SJCRH30 (cell line): ENCODE measurements around the gene ZMYND8. TPM values are rescaled to one million over a fixed set of nuclear protein-coding genes. Genes with fewer than 3 reads are reported as not detected.

ENCODE experiments used
- DNase-seq, 2 experiments: peaks; one replicate each; pipeline ENCODE4 v3.0.0-alpha.2; 2015 to 2020
- H3K27ac ChIP-seq: fragments of 250-450 bp; sonication (Bioruptor Pico); 2 replicates; pipeline ENCODE4 v1.5.1; 2020; ENCODE audit warnings: mild to moderate bottlenecking, moderate library complexity
- H3K27me3 ChIP-seq: fragments of 250-450 bp; sonication (Bioruptor Pico); 2 replicates; pipeline ENCODE4 v1.5.1; 2020; ENCODE audit warnings: mild to moderate bottlenecking, moderate library complexity
- H3K36me3 ChIP-seq: fragments of 250-450 bp; sonication (Bioruptor Pico); 2 replicates; pipeline ENCODE4 v1.5.1; 2020; ENCODE audit warnings: mild to moderate bottlenecking, moderate library complexity
- H3K4me1 ChIP-seq: fragments of 250-450 bp; sonication (Bioruptor Pico); 2 replicates; pipeline ENCODE4 v1.5.1; 2020; ENCODE audit warnings: mild to moderate bottlenecking, moderate library complexity
- H3K4me3 ChIP-seq: fragments of 250-450 bp; sonication (Bioruptor Pico); 2 replicates; pipeline ENCODE4 v1.5.1; 2020; ENCODE audit warnings: mild to moderate bottlenecking, moderate library complexity
- H3K9me3 ChIP-seq: fragments of 250-450 bp; sonication (Bioruptor Pico); replicated peaks from 2 replicates; pipeline ENCODE4 v1.5.1; 2020; ENCODE audit warnings: mild to moderate bottlenecking, moderate library complexity
- total RNA-seq: library from RNA; depleted of rRNA; stranded (reverse); fragments of >200 nt; shearing (Covaris generic); gene quantifications from 2 replicates; pipeline ENCODE4 v1.2.3, GENCODE V29; 2014

ZMYND8 gene
- total RNA-seq, 1 experiment from 2014 or later: 45.8 TPM

DNA sequence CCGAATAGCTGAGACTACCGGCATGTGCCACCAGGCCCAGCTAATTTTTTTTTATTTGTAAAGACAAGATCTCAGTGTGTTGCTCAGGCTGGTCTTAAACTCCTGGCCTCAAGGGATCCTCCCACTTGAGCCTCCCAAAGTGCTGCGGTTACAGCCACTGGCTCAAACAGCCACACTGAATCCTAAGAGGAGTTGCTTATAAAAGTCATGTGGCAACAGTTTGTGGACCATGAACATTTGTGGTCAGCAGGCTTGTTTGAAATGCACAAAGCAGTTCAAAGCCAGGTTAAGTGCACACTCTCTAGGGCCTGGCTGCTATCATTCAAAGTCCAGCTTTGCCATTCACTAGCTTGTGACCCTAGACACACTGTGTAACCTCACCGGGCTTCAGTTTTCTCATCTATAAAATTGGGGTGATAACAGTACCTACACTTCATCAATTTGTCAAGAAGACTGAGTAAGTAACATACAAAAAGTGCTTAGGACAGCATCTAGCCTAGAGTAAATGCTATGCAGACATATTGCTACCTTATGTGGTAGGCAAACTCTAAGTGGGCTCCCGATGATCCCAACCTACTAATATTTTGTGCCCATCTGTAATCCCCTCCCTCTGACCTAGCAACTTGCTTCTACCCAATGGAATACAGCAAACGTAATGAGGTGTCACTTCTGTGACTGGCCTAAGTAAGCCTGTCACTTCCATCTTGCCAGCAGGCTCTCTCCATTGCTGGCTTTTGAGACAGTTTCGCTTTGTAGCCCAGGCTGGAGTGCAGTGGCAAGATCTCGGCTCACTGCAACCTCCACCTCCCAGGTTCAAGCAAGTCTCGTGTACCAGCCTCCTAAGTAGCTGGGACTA, 122.9 kb downstream of the ZMYND8 start:
- Histone ChIP-seq H3K36me3 (peaks cover 71% of the 10 kb centered on the region), H3K4me3 (no peak overlapping the region), H3K4me1 (peaks cover 4% of the 10 kb centered on the region; the same call in 1 of the 2 replicates), H3K27ac (no peak overlapping the region), H3K27me3 (no peaks in the 10 kb centered on the region), H3K9me3 (no peaks in the 10 kb centered on the region)
- DNase-seq: no peak

DNA sequence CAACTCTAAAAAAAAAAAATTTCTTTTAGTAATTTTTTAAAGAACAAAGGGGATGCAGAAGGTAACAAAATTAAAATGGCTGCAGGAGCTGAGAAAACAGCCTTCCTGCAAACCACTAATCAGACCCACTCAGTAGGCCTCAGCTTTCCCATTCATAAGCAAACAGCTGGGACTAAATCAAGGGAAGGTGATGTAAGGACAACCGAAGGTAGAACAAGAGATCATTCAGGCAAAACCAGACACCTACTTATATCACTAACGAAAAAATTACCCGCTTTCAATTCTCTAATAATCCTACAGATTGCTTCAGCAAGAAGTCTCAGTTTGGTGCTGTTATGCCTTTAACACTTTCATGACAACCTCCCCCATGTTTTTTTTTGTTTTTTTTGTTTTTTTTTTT, 124.0 kb downstream of the ZMYND8 start:
- Histone ChIP-seq H3K4me1 (peaks cover 4% of the 10 kb centered on the region; the same call in 1 of the 2 replicates), H3K36me3 (peaks cover 71% of the 10 kb centered on the region), H3K27ac (0 out of 2 replicates have a peak overlapping the region, but pooled peaks have one; percentile 4), H3K27me3 (no peaks in the 10 kb centered on the region), H3K4me3 (no peak overlapping the region), H3K9me3 (no peaks in the 10 kb centered on the region)
- DNase-seq: peak in 1 of 2 experiments; percentile 71

DNA sequence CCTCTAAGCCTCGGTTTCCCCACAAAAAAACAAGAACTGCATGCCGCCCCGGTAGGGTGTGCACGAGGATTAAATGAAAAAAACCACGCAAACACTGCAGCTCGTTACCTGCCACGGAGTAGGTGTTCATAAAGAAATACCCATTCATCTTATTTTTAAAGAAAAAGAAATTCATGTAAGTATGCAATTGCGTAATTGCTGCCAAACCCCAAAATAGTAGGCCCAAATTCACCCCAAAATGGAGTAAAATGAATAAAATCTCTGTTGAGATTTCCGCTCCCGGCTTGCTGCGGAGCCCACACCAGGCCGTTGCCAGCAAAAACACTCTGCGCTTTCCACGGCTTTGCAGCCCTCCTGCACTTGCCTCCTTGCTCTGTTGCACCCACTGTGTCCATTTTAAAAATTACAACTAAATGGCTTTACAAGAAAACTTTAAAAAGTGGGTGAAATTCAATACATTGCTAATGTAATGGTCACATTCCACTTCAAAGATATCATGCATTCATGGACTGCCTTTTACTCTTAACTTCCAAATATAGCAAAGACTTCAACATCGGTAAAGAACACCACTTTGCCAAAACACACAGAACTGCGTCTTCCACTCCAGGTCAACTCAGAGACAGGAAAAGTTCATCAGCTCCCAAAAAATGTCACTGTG, 125.0 kb downstream of the ZMYND8 start:
- Histone ChIP-seq H3K9me3 (no peaks in the 10 kb centered on the region), H3K27ac (no peak overlapping the region), H3K27me3 (no peaks in the 10 kb centered on the region), H3K4me3 (no peak overlapping the region), H3K36me3 (peaks cover 74% of the 10 kb centered on the region), H3K4me1 (peaks cover 4% of the 10 kb centered on the region; the same call in 1 of the 2 replicates)
- no peak for DNase-seq

DNA sequence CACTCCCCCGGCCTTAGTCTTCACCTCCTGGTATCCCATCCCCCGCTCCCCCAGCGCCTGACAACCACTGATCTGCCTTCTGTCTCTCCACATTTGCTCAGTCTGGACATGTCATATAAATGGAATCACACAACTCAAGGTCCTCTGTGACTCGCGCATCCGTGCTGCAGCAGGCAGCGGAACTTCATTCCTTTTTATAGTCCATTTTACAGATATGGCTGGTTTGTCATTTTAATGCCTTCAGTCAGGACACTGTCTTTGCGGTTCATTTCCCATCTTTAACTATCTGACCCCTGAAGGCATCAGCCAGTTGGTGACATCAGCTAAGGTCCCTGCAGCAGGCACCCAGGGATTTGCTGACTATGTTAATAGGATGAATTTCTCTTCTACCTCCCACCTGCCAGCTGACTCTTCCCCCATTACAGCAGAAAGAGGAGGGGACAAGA, 125.7 kb downstream of the ZMYND8 start:
- Histone ChIP-seq H3K36me3 (peaks cover 71% of the 10 kb centered on the region), H3K4me1 (peaks cover 4% of the 10 kb centered on the region; the same call in 1 of the 2 replicates), H3K4me3 (no peak overlapping the region), H3K9me3 (no peaks in the 10 kb centered on the region), H3K27ac (no peak overlapping the region), H3K27me3 (no peaks in the 10 kb centered on the region)
- DNase-seq: no peak

DNA sequence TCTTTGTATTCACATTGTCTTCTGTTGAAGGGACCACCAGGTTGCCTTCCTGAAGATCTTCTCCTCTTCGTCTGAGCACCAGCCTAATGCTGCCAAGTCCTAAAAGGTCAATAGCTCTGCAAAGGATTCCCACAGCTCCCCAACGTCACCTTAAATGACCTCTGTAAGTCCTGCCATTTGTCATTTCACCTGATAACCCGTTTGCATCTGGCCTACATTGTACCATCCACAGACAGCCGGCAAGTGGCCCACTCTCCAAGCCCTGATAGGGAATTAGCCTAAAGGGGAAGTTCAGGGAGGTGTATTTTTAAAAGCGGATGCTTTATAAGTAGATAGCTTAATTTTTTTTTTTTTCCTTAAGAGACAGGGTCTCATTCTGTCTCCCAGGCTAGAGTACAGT, 127.8 kb downstream of the ZMYND8 start:
- peaks cover 71% of the 10 kb centered on the region for H3K36me3 ChIP-seq
- H3K4me3 ChIP-seq: no peak overlapping the region
- peaks cover 4% of the 10 kb centered on the region; the same call in 1 of the 2 replicates for H3K4me1 ChIP-seq
- DNase-seq: no peak
- H3K27me3 ChIP-seq: no peaks in the 10 kb centered on the region
- no peaks in the 10 kb centered on the region for H3K9me3 ChIP-seq
- no peak overlapping the region for H3K27ac ChIP-seq

DNA sequence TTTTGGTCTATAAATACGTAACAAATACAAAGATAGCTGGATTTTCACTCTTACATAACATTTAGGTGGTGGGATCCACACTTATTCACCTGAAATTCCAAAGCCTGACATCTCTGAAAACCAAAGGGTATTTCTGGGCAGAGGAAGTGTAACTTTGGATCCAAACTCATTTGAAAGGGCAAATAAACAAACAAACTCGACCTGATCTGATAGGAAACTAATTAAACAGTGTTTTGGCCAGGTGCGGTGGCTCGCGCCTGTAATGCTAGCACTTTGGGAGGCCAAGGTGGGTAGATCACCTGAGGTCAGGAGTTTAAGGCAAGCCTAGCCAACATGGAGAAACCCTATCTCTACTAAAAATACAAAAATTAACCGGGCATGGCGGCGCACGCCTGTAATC, 128.9 kb downstream of the ZMYND8 start:
- no peak for DNase-seq
- Histone ChIP-seq H3K27ac (no peak overlapping the region), H3K4me1 (peaks cover 4% of the 10 kb centered on the region; the same call in 1 of the 2 replicates), H3K4me3 (no peak overlapping the region), H3K27me3 (no peaks in the 10 kb centered on the region), H3K36me3 (peaks cover 75% of the 10 kb centered on the region), H3K9me3 (no peaks in the 10 kb centered on the region)

DNA sequence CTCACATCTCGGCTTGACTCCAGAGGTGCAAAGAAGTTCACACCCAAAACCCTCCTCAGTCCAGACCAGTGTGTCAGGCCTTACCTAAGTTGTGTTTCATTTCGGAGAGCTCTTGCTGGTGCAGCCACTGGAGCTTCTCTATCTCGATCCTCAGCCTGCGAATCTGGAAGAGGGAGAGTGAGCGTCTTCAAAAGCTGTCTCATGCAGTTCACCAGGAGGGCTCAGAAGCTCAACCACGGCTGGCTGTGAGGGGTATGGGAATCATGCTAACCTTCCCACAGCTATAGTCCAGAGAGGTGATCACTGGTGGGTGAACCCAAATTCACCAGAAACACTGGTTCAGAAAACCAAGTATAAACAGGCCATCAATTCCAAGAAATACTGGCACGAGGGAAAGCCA, 129.4 kb downstream of the ZMYND8 start:
- Histone ChIP-seq H3K4me3 (no peak overlapping the region), H3K4me1 (no peaks in the 10 kb centered on the region; the same call in 1 of the 2 replicates), H3K27me3 (no peaks in the 10 kb centered on the region), H3K27ac (no peak overlapping the region), H3K36me3 (peaks cover 74% of the 10 kb centered on the region), H3K9me3 (no peaks in the 10 kb centered on the region)
- DNase-seq: no peak

DNA sequence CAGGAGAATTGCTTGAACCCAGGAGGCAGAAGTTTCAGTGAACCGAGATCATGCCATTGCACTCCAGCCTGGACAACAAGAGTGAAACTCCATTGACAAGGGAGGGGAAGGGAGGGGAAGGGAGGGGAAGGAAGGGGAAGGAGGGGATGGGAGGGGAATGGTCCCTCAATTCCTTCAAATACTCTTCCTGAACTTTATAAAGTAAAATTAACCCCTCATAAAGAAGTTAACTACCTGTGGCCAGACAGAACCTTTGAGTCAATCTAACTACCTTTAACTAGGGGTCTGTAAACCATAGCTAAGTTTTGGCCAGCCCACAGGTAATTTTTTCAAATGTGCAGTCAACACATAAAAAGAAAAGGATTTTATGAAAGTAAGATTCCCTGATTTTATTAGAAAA, 131.0 kb downstream of the ZMYND8 start:
- Histone ChIP-seq H3K27me3 (no peaks in the 10 kb centered on the region), H3K4me1 (no peaks in the 10 kb centered on the region), H3K4me3 (no peak overlapping the region), H3K27ac (no peak overlapping the region), H3K36me3 (peaks cover 84% of the 10 kb centered on the region), H3K9me3 (no peaks in the 10 kb centered on the region)
- no peak for DNase-seq

DNA sequence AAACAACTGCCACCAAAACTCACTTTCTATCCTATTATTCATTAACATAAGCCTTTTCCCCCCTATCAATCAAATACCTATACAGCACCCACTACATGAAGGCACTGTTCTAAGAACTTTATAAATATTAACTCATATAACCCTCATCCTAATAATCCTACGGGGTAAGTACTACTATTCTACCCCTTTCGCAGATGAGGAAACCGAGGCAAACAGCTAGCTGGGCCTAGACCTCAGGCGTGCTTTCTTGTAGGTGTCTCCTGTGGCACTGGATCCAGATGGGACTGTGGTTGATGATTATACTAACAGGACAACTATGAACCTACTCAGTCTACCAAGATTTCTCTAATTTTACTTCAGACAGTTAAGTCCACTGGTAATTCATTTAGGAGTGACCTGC, 131.6 kb downstream of the ZMYND8 start:
- Histone ChIP-seq H3K36me3 (peaks cover 88% of the 10 kb centered on the region), H3K27me3 (no peaks in the 10 kb centered on the region), H3K27ac (no peak overlapping the region), H3K4me1 (no peaks in the 10 kb centered on the region), H3K9me3 (no peaks in the 10 kb centered on the region), H3K4me3 (no peak overlapping the region)
- DNase-seq: no peak

DNA sequence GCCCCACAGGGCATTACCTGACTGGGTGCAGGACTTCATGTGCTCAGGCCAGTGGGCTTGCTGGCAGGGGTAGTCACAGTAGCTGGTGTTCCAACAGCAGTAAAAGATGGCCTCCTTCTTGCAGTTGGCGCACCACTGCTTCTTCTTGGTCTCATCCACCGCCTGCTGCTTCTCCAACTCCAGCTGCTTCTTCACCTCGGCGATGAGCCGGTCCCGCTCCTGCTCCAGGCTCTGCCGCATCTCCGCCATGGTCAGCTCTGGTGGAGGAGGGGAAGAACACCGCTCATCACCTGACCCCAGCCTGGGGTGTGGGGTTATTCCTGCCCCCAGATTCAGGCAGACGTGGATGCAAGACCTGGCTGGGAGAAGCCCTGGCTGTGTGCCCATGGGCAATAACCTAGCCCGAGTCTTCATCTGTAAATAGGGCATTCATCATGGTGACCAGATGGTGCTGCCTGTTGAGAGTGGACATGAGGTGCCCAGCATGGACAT, 132.2 kb downstream of the ZMYND8 start:
- H3K27me3 ChIP-seq: no peaks in the 10 kb centered on the region
- H3K36me3 ChIP-seq: peaks cover 87% of the 10 kb centered on the region
- H3K9me3 ChIP-seq: no peaks in the 10 kb centered on the region
- DNase-seq: no peak
- no peaks in the 10 kb centered on the region for H3K4me1 ChIP-seq
- no peak overlapping the region for H3K27ac ChIP-seq
- H3K4me3 ChIP-seq: no peak overlapping the region

DNA sequence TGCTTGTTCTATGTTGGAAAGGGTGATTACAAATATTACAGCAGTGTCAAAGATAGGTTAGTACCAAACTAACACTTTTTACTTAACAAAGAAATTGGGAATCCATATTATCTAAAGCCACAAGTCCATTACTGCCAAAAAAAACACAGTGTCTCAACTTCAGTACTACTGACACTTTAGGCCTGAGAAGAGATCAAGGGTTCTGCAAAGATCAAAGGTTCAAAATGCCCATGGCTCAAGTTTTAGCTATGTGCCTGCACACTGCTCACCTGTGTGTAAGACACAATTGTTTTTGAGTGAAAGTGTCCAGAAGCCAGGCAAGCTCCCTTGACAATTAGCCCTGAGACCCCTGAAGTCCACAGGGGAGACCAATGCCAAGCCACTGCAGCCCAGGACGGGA, 132.6 kb downstream of the ZMYND8 start:
- no peak overlapping the region for H3K4me3 ChIP-seq
- H3K9me3 ChIP-seq: no peaks in the 10 kb centered on the region
- no peaks in the 10 kb centered on the region for H3K27me3 ChIP-seq
- no peak overlapping the region for H3K27ac ChIP-seq
- no peaks in the 10 kb centered on the region for H3K4me1 ChIP-seq
- DNase-seq: no peak
- H3K36me3 ChIP-seq: peaks cover 84% of the 10 kb centered on the region

DNA sequence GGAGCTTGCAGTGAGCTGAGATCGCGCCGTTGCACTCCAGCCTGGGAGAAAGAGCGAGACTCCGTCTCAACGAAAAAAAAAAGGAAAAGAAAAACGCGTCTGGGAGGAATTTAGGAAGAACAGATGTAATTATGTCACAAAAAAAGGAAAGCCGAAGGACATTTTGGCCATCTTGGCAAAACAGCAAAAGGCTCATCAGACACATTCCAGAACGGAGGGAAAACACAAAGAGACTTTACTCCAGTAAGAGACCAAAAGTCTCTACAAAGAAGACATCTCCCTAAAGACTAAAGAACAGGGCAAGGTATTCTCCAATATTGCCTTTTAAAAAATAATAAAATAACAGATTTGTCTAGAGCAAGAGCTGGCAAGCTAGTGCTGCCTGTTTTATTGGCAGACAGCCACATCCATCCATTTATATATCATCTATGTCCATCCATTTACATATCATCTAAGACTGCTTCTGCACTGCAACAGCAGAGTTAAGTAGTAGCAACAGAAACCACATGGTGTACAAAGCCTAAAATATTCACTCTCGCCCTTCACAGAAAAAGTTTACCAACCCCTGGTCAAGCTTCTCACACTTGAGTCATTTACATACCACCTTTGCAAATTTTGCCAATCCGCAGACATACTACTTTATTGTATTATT, 133.9 kb downstream of the ZMYND8 start:
- H3K36me3 ChIP-seq: peaks cover 82% of the 10 kb centered on the region

DNA sequence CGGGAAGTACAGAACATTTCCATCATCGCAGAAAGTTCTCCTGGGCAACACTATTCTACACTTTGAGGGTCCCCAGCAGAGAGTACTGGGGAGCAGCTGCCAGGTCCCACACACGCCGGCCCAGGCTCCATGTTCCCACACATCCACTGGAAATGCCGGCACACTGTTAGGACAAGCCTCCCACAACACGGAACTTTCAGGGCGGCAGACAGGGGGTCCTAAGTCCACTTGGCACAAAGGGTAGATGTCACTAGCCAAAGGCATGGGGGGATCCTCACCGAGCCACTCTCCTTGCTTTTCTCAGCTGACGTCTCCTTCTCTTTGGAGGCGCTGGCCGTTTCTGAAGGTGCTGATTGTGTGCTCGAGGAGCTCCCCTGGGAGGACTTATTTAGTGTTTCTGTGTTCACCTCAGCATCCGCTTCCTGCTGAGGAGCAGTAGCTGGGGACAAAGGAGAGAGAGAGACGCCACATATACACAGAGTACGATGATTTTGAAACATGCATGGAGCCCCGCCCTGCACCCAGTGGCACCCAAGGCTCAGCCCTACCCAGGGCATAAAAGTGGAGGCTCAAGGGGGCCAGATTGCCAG, 135.4 kb downstream of the ZMYND8 start:
- Histone ChIP-seq H3K4me3 (no peak overlapping the region), H3K9me3 (no peaks in the 10 kb centered on the region), H3K36me3 (peaks cover 74% of the 10 kb centered on the region)

More for the DNA sequence above, 133.9 kb downstream of the ZMYND8 start:
- Histone ChIP-seq H3K27me3 (no peaks in the 10 kb centered on the region), H3K9me3 (no peaks in the 10 kb centered on the region), H3K4me3 (no peak overlapping the region), H3K27ac (no peak overlapping the region), H3K4me1 (no peaks in the 10 kb centered on the region)
- DNase-seq: no peak

DNA sequence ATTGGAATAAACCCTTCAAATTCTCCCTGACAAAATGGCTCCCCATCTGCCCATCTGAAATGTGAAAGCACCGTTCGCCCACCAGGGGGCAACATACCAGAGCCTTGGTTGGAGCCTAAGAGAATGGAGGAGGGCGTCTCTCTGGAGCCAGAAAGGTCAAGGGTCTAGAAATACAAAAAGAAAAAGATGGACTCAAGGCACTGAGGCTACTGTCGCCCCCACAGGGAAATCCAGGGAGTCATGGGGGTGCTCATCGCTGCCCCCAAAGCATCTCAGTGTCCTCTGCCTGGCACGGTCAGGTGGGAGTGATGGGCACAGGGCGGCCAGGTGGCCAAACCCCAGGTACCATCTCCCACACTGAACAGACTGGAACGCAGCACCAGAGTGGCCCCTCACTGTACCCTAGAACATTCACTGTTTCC, 136.3 kb downstream of the ZMYND8 start:
- H3K9me3 ChIP-seq: no peaks in the 10 kb centered on the region
- no peak overlapping the region for H3K4me3 ChIP-seq
- H3K27me3 ChIP-seq: no peaks in the 10 kb centered on the region
- peaks cover 78% of the 10 kb centered on the region for H3K36me3 ChIP-seq
- no peak overlapping the region for H3K27ac ChIP-seq
- peak; percentile 57 to 78 for DNase-seq
- H3K4me1 ChIP-seq: no peaks in the 10 kb centered on the region

More for the DNA sequence above, 135.4 kb downstream of the ZMYND8 start:
- Histone ChIP-seq H3K27me3 (no peaks in the 10 kb centered on the region), H3K27ac (no peak overlapping the region), H3K4me1 (no peaks in the 10 kb centered on the region)
- DNase-seq: no peak
